Astrocyte (in vitro differentiated cells and primary cell): ENCODE results near the gene GNAO1. TPM values are rescaled to one million over a fixed set of nuclear protein-coding genes. Genes with fewer than 3 reads are reported as not detected.

Experiments used
- DNase-seq: peaks from one replicate; pipeline ENCODE4 v3.0.0-alpha.2; 2010; ENCODE audit warnings: low read depth
- FAIRE-seq: peaks from 2 replicates; lab custom pipeline; 2011; peaks lifted over from hg19 to GRCh38; lab: Jason Lieb, UNC
- H2AFZ ChIP-seq: 2 replicates; pipeline ENCODE4 v1.6.0; 2012; ENCODE audit warnings: low read depth, low read length, inconsistent platforms
- H3K27ac ChIP-seq: 2 replicates; pipeline ENCODE4 v1.5.1; 2011; ENCODE audit warnings: low read depth, low read length, inconsistent platforms
- H3K27me3 ChIP-seq: 2 replicates; pipeline ENCODE4 v1.6.0; 2011; ENCODE audit warnings: low read length, inconsistent platforms; ENCODE audit not compliant: insufficient read depth
- H3K36me3 ChIP-seq: 2 replicates; pipeline ENCODE4 v1.5.1; 2011; ENCODE audit warnings: low read length, inconsistent platforms; ENCODE audit not compliant: insufficient read depth
- H3K4me1 ChIP-seq: 2 replicates; pipeline ENCODE4 v1.5.1; 2011; ENCODE audit warnings: low read length, inconsistent platforms; ENCODE audit not compliant: insufficient read depth
- H3K4me2 ChIP-seq: 2 replicates; pipeline ENCODE4 v1.6.0; 2012; ENCODE audit warnings: low read length, inconsistent platforms
- H3K4me3 ChIP-seq: 2 replicates; pipeline ENCODE4 v1.5.1; 2011; ENCODE audit warnings: low read depth, mild to moderate bottlenecking, low read length, inconsistent platforms; ENCODE audit not compliant: insufficient read depth
- H3K79me2 ChIP-seq: 2 replicates; pipeline ENCODE4 v1.6.0; 2012; ENCODE audit warnings: mild to moderate bottlenecking, low read length, inconsistent platforms; ENCODE audit not compliant: insufficient read depth
- H3K9ac ChIP-seq: 2 replicates; pipeline ENCODE4 v1.6.0; 2012; ENCODE audit warnings: mild to moderate bottlenecking, low read length, inconsistent platforms
- H3K9me3 ChIP-seq: 2 replicates; pipeline ENCODE4 v1.5.1; 2012; ENCODE audit warnings: low read depth, mild to moderate bottlenecking, low read length, inconsistent platforms; ENCODE audit not compliant: insufficient read depth
- H4K20me1 ChIP-seq: 2 replicates; pipeline ENCODE4 v1.6.0; 2012; ENCODE audit warnings: low read length, inconsistent platforms; ENCODE audit not compliant: insufficient read depth
- H3K27ac Mint-ChIP-seq: one replicate; pipeline ENCODE4 v1.8.0; 2021; ENCODE audit warnings: mild to moderate bottlenecking, mixed read lengths; ENCODE audit not compliant: unreplicated experiment
- H3K27me3 Mint-ChIP-seq: one replicate; pipeline ENCODE4 v1.8.0; 2021; ENCODE audit warnings: low read depth, mixed read lengths; ENCODE audit not compliant: unreplicated experiment
- H3K36me3 Mint-ChIP-seq: one replicate; pipeline ENCODE4 v1.8.0; 2021; ENCODE audit warnings: low read depth, mixed read lengths; ENCODE audit not compliant: unreplicated experiment
- H3K4me1 Mint-ChIP-seq: one replicate; pipeline ENCODE4 v1.8.0; 2021; ENCODE audit warnings: low read depth, mixed read lengths; ENCODE audit not compliant: unreplicated experiment
- H3K4me3 Mint-ChIP-seq: one replicate; pipeline ENCODE4 v1.8.0; 2021; ENCODE audit warnings: mild to moderate bottlenecking, moderate library complexity, mixed read lengths; ENCODE audit not compliant: unreplicated experiment
- H3K9me3 Mint-ChIP-seq: one replicate; pipeline ENCODE4 v1.8.0; 2021; ENCODE audit warnings: mild to moderate bottlenecking, mixed read lengths; ENCODE audit not compliant: unreplicated experiment
- EZH2 ChIP-seq: IDR thresholded peaks from 2 replicates; pipeline ENCODE4 v1.6.1; 2012; ENCODE audit warnings: mild to moderate bottlenecking, low read length, inconsistent platforms; ENCODE audit not compliant: insufficient read depth
- total RNA-seq: library from RNA; stranded (reverse); gene quantifications from 2 replicates; pipeline ENCODE4 v1.2.1, GENCODE V29; 2021
- TF ChIP-seq, protein P1 (sequence below): IDR thresholded peaks from 2 replicates; pipeline ENCODE4 v1.5.1; 2011; ENCODE audit warnings: low read depth, mild to moderate bottlenecking, inconsistent platforms, low read length, moderate library complexity; ENCODE audit not compliant: insufficient read depth

Gene GNAO1
- total RNA-seq, 1 donor from 2014 or later, result 1.7 TPM

DNA sequence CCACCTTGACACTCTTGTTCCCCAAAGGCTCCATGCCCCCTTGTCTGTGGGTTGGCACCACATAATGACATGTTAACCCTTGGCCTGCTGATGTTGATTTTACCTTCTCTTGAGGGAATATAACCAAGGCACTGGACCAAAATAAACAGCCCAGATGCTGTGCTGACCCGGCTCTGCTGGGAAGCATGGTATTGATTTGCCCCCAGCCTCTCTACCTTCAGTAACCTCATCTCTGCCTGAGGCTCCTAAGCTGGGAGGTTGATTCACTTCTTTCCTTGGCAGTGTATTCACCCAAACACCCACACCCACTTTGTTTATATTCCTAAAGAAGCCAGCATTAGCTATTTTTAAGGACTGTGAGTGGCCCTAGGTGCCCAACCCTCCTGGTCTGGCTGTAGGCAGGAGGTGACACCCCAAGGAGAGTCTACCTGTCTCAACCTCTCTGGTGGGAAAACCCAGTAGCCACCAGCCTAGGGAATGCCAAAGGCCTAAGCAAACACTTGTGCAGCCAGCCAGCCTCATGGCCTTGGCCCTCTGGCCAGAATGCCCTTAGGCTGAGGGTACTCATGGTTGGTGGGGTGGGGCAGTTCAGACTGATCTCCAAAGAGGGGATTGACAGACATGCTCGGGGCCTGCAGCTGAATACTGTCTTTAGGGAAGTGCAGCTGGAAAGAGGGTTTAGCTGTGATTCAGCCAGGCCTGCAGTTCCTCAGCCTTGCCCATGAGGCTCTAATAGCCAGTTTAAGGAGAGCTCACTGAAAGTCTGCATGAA, 42.7 kb downstream of the GNAO1 start:
- Histone ChIP-seq H3K9ac (no peak overlapping the region), H3K9me3 (no peaks in the 10 kb centered on the region), H3K4me2 (no peak overlapping the region), H3K4me1 (no peaks in the 10 kb centered on the region), H3K4me3 (no peak overlapping the region), H3K79me2 (no peaks in the 10 kb centered on the region), H4K20me1 (no peaks in the 10 kb centered on the region), H3K27ac (no peak overlapping the region), H2AFZ (no peak overlapping the region), H3K27me3 (no peaks in the 10 kb centered on the region), H3K36me3 (no peaks in the 10 kb centered on the region)
- no peak overlapping the region for H3K27ac Mint-ChIP-seq
- FAIRE-seq (no peak), DNase-seq (no peak)
- H3K4me3 Mint-ChIP-seq, result no peak overlapping the region
- H3K9me3 Mint-ChIP-seq, result peaks cover 3% of the 10 kb centered on the region
- H3K27me3 Mint-ChIP-seq, result peaks cover 14% of the 10 kb centered on the region
- no peaks in the 10 kb centered on the region for H3K36me3 Mint-ChIP-seq
- TF ChIP-seq, protein P1, sequence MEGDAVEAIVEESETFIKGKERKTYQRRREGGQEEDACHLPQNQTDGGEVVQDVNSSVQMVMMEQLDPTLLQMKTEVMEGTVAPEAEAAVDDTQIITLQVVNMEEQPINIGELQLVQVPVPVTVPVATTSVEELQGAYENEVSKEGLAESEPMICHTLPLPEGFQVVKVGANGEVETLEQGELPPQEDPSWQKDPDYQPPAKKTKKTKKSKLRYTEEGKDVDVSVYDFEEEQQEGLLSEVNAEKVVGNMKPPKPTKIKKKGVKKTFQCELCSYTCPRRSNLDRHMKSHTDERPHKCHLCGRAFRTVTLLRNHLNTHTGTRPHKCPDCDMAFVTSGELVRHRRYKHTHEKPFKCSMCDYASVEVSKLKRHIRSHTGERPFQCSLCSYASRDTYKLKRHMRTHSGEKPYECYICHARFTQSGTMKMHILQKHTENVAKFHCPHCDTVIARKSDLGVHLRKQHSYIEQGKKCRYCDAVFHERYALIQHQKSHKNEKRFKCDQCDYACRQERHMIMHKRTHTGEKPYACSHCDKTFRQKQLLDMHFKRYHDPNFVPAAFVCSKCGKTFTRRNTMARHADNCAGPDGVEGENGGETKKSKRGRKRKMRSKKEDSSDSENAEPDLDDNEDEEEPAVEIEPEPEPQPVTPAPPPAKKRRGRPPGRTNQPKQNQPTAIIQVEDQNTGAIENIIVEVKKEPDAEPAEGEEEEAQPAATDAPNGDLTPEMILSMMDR, result no peak
- TF ChIP-seq EZH2, result no peak
- H3K4me1 Mint-ChIP-seq, result no peaks in the 10 kb centered on the region

DNA sequence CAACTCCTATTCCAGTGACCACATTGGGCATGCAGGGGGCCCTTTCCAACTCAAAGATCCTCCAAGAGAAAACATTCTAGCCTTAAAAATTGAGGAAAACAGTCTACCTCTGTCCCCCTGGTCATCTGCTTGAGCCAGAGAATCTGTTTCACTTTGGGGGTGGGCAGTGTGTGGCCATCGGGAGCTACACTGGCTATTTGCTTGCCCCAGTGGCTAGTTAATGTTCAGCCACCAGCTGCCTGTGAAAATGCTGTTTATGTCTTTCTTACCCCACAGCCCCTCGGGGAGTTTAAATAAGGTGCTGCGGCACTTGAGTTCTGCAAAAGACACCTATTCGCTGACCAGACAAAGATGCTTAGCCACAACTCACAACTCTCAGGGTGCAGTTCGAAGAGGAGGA, 43.4 kb downstream of the GNAO1 start:
- Histone ChIP-seq H3K9ac (no peak overlapping the region), H3K27ac (no peak overlapping the region), H3K9me3 (no peaks in the 10 kb centered on the region), H3K4me2 (no peak overlapping the region), H2AFZ (no peak overlapping the region), H3K4me3 (no peak overlapping the region), H3K27me3 (no peaks in the 10 kb centered on the region), H3K79me2 (no peaks in the 10 kb centered on the region), H3K4me1 (no peaks in the 10 kb centered on the region), H3K36me3 (no peaks in the 10 kb centered on the region), H4K20me1 (no peaks in the 10 kb centered on the region)
- FAIRE-seq, result no peak
- no peak for TF ChIP-seq EZH2
- TF ChIP-seq, protein P1, result no peak
- no peaks in the 10 kb centered on the region for H3K4me1 Mint-ChIP-seq
- no peak overlapping the region for H3K4me3 Mint-ChIP-seq
- H3K27ac Mint-ChIP-seq, result no peak overlapping the region
- H3K9me3 Mint-ChIP-seq, result peaks cover 3% of the 10 kb centered on the region
- H3K27me3 Mint-ChIP-seq, result peaks cover 16% of the 10 kb centered on the region
- no peaks in the 10 kb centered on the region for H3K36me3 Mint-ChIP-seq
- DNase-seq, result no peak

DNA sequence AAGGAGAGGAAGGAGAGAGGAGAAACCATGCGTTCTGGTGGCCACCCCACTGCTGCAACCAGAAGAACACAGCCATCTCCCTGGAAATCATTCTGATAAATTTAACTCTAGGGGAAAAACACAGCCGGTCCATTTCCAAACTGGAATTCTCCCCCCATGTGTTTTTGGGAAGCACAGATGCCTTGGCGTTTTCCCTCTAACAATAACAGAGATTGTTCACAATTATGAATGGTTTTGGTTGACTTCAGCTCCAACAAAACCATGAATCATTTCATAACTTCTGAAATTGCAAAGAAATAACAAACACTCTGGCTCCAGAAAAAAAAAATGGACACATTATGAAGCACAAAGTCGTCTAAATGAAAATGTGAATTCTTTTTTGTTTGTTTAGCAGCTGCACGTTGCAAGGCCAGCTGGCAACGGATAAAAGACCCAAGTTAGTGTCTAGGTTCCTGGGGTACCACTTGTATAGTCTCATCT, 46.2 kb downstream of the GNAO1 start:
- Histone ChIP-seq H2AFZ (no peak overlapping the region), H3K9me3 (no peaks in the 10 kb centered on the region), H3K4me1 (no peaks in the 10 kb centered on the region), H3K4me2 (no peak overlapping the region), H3K36me3 (no peaks in the 10 kb centered on the region), H4K20me1 (no peaks in the 10 kb centered on the region), H3K27ac (no peak overlapping the region), H3K27me3 (no peaks in the 10 kb centered on the region), H3K9ac (no peak overlapping the region), H3K79me2 (no peaks in the 10 kb centered on the region), H3K4me3 (no peak overlapping the region)
- no peaks in the 10 kb centered on the region for H3K36me3 Mint-ChIP-seq
- DNase-seq (no peak), FAIRE-seq (no peak)
- peaks cover 2% of the 10 kb centered on the region for H3K4me1 Mint-ChIP-seq
- peaks cover 3% of the 10 kb centered on the region for H3K9me3 Mint-ChIP-seq
- TF ChIP-seq, protein P1, result no peak
- TF ChIP-seq EZH2, result no peak
- no peak overlapping the region for H3K27ac Mint-ChIP-seq
- H3K27me3 Mint-ChIP-seq, result peaks cover 23% of the 10 kb centered on the region
- H3K4me3 Mint-ChIP-seq, result no peak overlapping the region
